Endothelial cell of umbilical vein (primary cell): Measurements from ENCODE around the gene SYNPO2.

ENCODE experiments used
- POLR2A ChIP-seq: IDR thresholded peaks from 2 replicates; pipeline ENCODE4 v1.6.1; 2012; ENCODE audit warnings: low read depth, mild to moderate bottlenecking, control low read depth, low read length
- TF ChIP-seq, protein P1 (sequence below), 2 donors: IDR thresholded peaks; 1 replicate in 1 of 2; 2 replicates in 1 of 2; pipeline ENCODE4 v1.5.1; 2011; ENCODE audit warnings: low read length in 2 of 2, mild to moderate bottlenecking in 2 of 2, moderate library complexity in 2 of 2, control low read depth in 1 of 2, inconsistent platforms in 1 of 2, low read depth in 1 of 2; ENCODE audit not compliant: insufficient read depth in 1 of 2; ENCODE audit errors: extremely low read depth in 1 of 2
- TF ChIP-seq, protein P2 (sequence below): IDR thresholded peaks from 2 replicates; pipeline ENCODE4 v1.6.1; 2011; ENCODE audit not compliant: insufficient read depth, insufficient read length

- TF ChIP-seq, protein P1, sequence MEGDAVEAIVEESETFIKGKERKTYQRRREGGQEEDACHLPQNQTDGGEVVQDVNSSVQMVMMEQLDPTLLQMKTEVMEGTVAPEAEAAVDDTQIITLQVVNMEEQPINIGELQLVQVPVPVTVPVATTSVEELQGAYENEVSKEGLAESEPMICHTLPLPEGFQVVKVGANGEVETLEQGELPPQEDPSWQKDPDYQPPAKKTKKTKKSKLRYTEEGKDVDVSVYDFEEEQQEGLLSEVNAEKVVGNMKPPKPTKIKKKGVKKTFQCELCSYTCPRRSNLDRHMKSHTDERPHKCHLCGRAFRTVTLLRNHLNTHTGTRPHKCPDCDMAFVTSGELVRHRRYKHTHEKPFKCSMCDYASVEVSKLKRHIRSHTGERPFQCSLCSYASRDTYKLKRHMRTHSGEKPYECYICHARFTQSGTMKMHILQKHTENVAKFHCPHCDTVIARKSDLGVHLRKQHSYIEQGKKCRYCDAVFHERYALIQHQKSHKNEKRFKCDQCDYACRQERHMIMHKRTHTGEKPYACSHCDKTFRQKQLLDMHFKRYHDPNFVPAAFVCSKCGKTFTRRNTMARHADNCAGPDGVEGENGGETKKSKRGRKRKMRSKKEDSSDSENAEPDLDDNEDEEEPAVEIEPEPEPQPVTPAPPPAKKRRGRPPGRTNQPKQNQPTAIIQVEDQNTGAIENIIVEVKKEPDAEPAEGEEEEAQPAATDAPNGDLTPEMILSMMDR (IDR thresholded peaks at IDR 0.05; ENCODE audit: extremely low read depth in 1 of 2, insufficient read depth in 1 of 2, low read depth in 1 of 2, low read length in 2 of 2) = no peak
- no peak for TF ChIP-seq POLR2A
- TF ChIP-seq, protein P2, sequence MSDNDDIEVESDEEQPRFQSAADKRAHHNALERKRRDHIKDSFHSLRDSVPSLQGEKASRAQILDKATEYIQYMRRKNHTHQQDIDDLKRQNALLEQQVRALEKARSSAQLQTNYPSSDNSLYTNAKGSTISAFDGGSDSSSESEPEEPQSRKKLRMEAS = no peak
Observed at GRCh38 chr4:119068529-119068962, 179.9 kb downstream of the SYNPO2 start.
